Middle frontal gyrus (tissue), 1 donor: ENCODE measurements around the gene DGKQ.
"Not testable (repeated sequence)": the region's sequence is repeated elsewhere in the genome, so short reads cannot be mapped to it uniquely, and the experiment has no call there.

Experiments used
- DNase-seq: peaks from one replicate; pipeline ENCODE4 v3.0.0-alpha.2; 2015; ENCODE audit warnings: low spot score; ENCODE audit errors: extremely low spot score

The DGKQ gene

GRCh38 chr4:978957-979701 is 5.8 kb upstream of the DGKQ start:
- DNase-seq, result no peak

GRCh38 chr4:976016-976415 is 2.6 kb upstream of the DGKQ start:
- not testable (repeated sequence) for DNase-seq

- DNase-seq, result no peak
Measured at GRCh38 chr4:974668-975067, 1.3 kb upstream of the DGKQ start.

- DNase-seq, result no peak
Measured at GRCh38 chr4:972651-973424, 531 bp downstream of the DGKQ start.

- DNase-seq, result no peak
Measured at GRCh38 chr4:971666-972500, 1.5 kb downstream of the DGKQ start.

- no peak for DNase-seq
Measured at GRCh38 chr4:970854-971520, 2.4 kb downstream of the DGKQ start.

- no peak for DNase-seq
Measured at GRCh38 chr4:970046-970745, 3.2 kb downstream of the DGKQ start.

- DNase-seq, result no peak
Measured at GRCh38 chr4:968621-969394, 4.6 kb downstream of the DGKQ start.

GRCh38 chr4:968221-968620 is 5.1 kb downstream of the DGKQ start:
- no peak for DNase-seq

- DNase-seq, result no peak
Measured at GRCh38 chr4:967113-968104, 6.0 kb downstream of the DGKQ start.

GRCh38 chr4:966266-967112 is 6.9 kb downstream of the DGKQ start:
- no peak for DNase-seq

GRCh38 chr4:965766-966134 is 7.6 kb downstream of the DGKQ start:
- no peak for DNase-seq

GRCh38 chr4:965048-965765 is 8.2 kb downstream of the DGKQ start:
- no peak for DNase-seq

- DNase-seq, result no peak
Measured at GRCh38 chr4:964346-965025, 8.9 kb downstream of the DGKQ start.

GRCh38 chr4:963276-964225 is 9.8 kb downstream of the DGKQ start:
- no peak for DNase-seq
